RWPE1 (cell line): ENCODE data around the gene LMO1.

ENCODE experiments used
- CTCF ChIA-PET: fragments of 350-600 bp; sonication (Branson Sonifier 250); formaldehyde crosslinking; extraction: SDS; loops from one replicate; lab custom pipeline; 2021; lab: Yijun Ruan, JAX
- POLR2A ChIA-PET: fragments of 400-600 bp; formaldehyde crosslinking; extraction: SDS; loops from one replicate; lab custom pipeline; 2020; ENCODE audit warnings: antibody characterized with exemption; ENCODE audit not compliant: low non-redundant PET; lab: Yijun Ruan, JAX
- DNase-seq: peaks from one replicate; pipeline ENCODE4 v3.0.0; 2012; ENCODE audit warnings: low spot score
- H3K27ac ChIP-seq: fragments of 450-650 bp; 2 replicates; pipeline ENCODE4 v1.5.1; 2017
- CTCF ChIP-seq: fragments of 450-650 bp; conservative IDR thresholded peaks from 2 replicates; pipeline ENCODE4 v1.5.1; 2017; ENCODE audit warnings: low read depth, mild to moderate bottlenecking

LMO1 gene

DNA sequence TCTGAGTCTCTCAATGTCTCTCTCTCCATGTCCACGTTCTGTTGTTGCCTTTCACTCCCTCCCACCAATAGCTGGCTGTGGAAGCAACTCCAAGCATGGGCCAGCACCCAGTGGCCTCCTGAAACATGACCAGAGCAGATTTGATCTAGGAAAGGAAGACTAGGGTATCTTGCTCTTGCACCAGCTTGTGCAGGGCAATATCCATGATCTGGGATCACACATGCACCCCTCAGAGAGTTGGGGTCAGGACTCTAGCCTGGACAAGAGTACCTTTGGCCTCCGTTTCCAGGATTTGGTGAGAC lies 60.3 kb downstream of the LMO1 start:
- POLR2A ChIA-PET, result no interaction called here
- DNase-seq, result no peak
- no peak for TF ChIP-seq CTCF
- CTCF ChIA-PET, result no interaction called here
- H3K27ac ChIP-seq, result no peak overlapping the region

DNA sequence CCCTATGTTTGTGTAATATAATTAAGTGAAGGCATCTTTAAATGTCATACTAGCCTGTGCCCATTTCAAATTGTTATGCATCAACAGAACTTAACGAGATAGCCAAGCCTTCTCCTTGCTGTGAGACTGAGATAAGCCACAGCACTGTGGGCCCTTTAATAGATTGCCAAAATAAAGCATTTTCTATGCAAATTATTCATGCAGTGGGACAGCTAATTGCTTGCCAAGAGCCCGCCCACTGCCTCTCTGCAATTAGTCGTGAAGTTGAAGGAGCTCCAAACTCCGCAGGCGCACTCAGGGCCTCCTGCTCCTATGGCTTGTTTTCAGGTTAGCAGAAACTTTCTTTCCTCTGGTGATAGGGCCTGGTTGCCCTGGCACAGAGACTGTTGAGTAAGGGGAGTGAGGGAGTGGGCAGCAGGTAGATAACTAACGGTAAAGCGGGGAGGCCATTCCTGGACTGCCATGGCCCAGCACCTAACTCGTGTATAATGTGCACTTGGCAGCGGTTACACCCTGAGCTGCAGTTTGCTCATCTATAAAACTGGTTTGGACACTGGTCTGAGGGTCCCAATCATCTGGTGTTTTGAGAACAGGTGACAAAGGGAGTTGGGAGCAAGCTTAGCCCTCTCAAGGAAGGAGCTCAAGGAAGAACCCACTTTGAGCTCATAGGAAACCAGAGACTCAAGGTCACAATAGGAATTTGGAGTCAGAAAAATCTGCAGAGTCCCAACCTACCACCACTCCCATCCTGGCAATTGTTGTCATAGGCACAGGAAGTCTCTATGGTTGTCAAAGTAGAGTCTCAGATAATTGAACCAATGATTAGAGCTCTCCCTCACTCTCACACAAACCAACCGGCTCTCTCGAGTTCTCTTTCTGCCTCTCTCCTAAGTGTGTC lies 60.9 kb downstream of the LMO1 start:
- ChIA-PET POLR2A (no interaction called here), CTCF (no interaction called here)
- H3K27ac ChIP-seq, result no peak overlapping the region
- DNase-seq, result no peak
- no peak for TF ChIP-seq CTCF

DNA sequence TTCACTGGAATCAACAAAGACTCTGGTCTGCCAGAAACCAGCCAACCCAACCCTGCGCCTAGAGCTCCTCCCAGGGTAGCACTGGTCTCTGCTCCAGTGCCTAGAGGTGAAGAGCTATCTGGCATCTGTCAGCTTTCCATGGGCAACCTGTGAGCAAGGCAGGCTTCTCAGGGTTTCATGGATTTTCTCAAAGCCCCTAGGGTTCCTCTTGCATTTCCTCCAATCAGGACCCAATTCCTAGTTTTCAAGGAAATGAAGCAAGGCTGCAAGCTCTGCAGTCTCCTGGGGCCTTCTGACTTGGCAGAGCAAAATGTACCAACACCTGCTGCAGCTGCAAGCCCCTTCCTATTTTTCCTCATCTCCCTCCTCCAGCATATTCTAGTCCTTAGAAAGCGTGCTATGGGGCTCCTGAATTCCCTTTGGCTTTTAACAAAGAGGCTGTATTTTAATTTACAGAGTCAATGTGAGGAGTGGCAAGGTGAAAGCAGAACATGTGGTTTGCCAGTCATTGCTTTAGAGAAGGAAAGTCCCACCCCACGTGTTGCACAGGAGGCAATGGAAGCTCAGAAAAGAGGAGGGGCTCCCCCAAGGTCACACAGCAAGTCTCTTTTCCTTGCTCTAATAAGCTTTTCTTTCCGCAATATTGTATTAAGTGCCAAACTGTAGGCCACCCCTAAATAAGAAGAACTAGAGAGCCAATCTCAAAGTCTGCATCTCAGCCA lies 61.9 kb downstream of the LMO1 start:
- ChIA-PET POLR2A (no interaction called here), CTCF (no interaction called here)
- H3K27ac ChIP-seq, result no peak overlapping the region
- no peak for DNase-seq
- no peak for TF ChIP-seq CTCF

- no peak for DNase-seq
- H3K27ac ChIP-seq, result no peak overlapping the region
- ChIA-PET POLR2A (no interaction called here), CTCF (interaction anchor here (0.6 kb wide), 1 partner anchor 1711 kb away, joined by 3 read pairs; no protein-coding TSS in a partner anchor)
- no peak for TF ChIP-seq CTCF
Measured at GRCh38 chr11:8199676-8200075, 64.0 kb downstream of the LMO1 start.

- CTCF ChIA-PET, result interaction anchor here (1.0 to 1.5 kb wide), 2 partner anchors 67 kb away, joined by 3 to 4 read pairs; partner anchors contain the start of gene LMO1
Measured at GRCh38 chr11:8196749-8197148, 66.9 kb downstream of the LMO1 start.

More at GRCh38 chr11:8196749-8197148, 66.9 kb downstream of the LMO1 start:
- H3K27ac ChIP-seq, result no peak overlapping the region
- DNase-seq, result no peak
- POLR2A ChIA-PET, result no interaction called here
- TF ChIP-seq CTCF, result no peak
